Endothelial cell of umbilical vein (primary cell): Measurements from ENCODE around the gene ZDHHC16.

Source experiments
- EZH2 ChIP-seq: IDR thresholded peaks from 2 replicates; pipeline ENCODE4 v1.6.1; 2012; ENCODE audit warnings: borderline replicate concordance, low read depth, mild to moderate bottlenecking, moderate library complexity, low read length, inconsistent platforms; ENCODE audit not compliant: severe bottlenecking
- FOS ChIP-seq: IDR thresholded peaks from 2 replicates; pipeline ENCODE4 v1.6.1; 2011; ENCODE audit warnings: mild to moderate bottlenecking, low read length, moderate library complexity, borderline replicate concordance; ENCODE audit not compliant: insufficient read depth
- GATA2 ChIP-seq: IDR thresholded peaks from 2 replicates; pipeline ENCODE4 v1.7.0; 2011; ENCODE audit warnings: low read depth, mild to moderate bottlenecking, moderate library complexity, mixed read lengths, low read length; ENCODE audit not compliant: insufficient read length, insufficient read depth
- JUN ChIP-seq: IDR thresholded peaks from 2 replicates; pipeline ENCODE4 v1.6.1; 2011; ENCODE audit warnings: borderline replicate concordance, low read depth; ENCODE audit not compliant: insufficient read length, insufficient read depth
- MYC ChIP-seq: IDR thresholded peaks from one replicate; pipeline ENCODE4 v1.6.1; 2011; ENCODE audit warnings: mild to moderate bottlenecking, low read depth, low read length
- POLR2A ChIP-seq: IDR thresholded peaks from 2 replicates; pipeline ENCODE4 v1.6.1; 2012; ENCODE audit warnings: low read depth, mild to moderate bottlenecking, control low read depth, low read length
- POLR2AphosphoS5 ChIP-seq: IDR thresholded peaks from 2 replicates; pipeline ENCODE4 v1.6.1; 2012; ENCODE audit warnings: low read depth, mild to moderate bottlenecking, control low read depth, low read length, moderate library complexity; ENCODE audit not compliant: insufficient read depth
- TF ChIP-seq, protein P1 (sequence below), 2 donors: IDR thresholded peaks; 1 replicate in 1 of 2; 2 replicates in 1 of 2; pipeline ENCODE4 v1.5.1; 2011; ENCODE audit warnings: low read length in 2 of 2, mild to moderate bottlenecking in 2 of 2, moderate library complexity in 2 of 2, control low read depth in 1 of 2, inconsistent platforms in 1 of 2, low read depth in 1 of 2; ENCODE audit not compliant: insufficient read depth in 1 of 2; ENCODE audit errors: extremely low read depth in 1 of 2
- TF ChIP-seq, protein P2 (sequence below): IDR thresholded peaks from 2 replicates; pipeline ENCODE4 v1.6.1; 2011; ENCODE audit not compliant: insufficient read depth, insufficient read length

DNA sequence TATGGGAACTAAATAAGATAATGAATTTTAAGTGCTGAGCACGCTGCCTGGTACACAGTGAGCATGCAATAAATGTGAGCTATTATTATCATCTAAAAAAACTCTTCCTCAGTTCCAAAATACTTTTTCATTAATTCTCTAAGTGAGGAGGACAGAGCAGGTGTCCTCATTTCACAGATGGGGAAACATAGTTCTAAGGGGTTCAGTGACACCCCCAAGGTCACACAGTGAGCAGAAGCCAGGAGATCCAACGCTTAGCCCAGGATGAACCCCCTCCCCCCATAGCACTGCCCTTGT, 38.1 kb upstream of the ZDHHC16 start:
- no peak for TF ChIP-seq EZH2
- TF ChIP-seq, protein P1, sequence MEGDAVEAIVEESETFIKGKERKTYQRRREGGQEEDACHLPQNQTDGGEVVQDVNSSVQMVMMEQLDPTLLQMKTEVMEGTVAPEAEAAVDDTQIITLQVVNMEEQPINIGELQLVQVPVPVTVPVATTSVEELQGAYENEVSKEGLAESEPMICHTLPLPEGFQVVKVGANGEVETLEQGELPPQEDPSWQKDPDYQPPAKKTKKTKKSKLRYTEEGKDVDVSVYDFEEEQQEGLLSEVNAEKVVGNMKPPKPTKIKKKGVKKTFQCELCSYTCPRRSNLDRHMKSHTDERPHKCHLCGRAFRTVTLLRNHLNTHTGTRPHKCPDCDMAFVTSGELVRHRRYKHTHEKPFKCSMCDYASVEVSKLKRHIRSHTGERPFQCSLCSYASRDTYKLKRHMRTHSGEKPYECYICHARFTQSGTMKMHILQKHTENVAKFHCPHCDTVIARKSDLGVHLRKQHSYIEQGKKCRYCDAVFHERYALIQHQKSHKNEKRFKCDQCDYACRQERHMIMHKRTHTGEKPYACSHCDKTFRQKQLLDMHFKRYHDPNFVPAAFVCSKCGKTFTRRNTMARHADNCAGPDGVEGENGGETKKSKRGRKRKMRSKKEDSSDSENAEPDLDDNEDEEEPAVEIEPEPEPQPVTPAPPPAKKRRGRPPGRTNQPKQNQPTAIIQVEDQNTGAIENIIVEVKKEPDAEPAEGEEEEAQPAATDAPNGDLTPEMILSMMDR (IDR thresholded peaks at IDR 0.05; ENCODE audit: extremely low read depth in 1 of 2, insufficient read depth in 1 of 2, low read depth in 1 of 2, low read length in 2 of 2), result no peak
- TF ChIP-seq, protein P2, sequence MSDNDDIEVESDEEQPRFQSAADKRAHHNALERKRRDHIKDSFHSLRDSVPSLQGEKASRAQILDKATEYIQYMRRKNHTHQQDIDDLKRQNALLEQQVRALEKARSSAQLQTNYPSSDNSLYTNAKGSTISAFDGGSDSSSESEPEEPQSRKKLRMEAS, result no peak
- TF ChIP-seq POLR2A, result no peak
- TF ChIP-seq FOS, result no peak
- TF ChIP-seq POLR2AphosphoS5, result no peak
- TF ChIP-seq JUN, result no peak
- TF ChIP-seq GATA2, result no peak
- no peak for TF ChIP-seq MYC
